Smooth muscle cell (in vitro differentiated cells): ENCODE measurements around the gene ICAM2. TPM values are rescaled to one million over a fixed set of nuclear protein-coding genes. Genes with fewer than 3 reads are reported as not detected.

Experiments used
- DNase-seq: peaks from one replicate; lab custom pipeline; 2025; ENCODE audit not compliant: unreplicated experiment; lab: John Stamatoyannopoulos, UW
- H2AFZ ChIP-seq: fragments of 200-600 bp; sonication (generic); 2 replicates; pipeline ENCODE4 v1.6.0; 2016; ENCODE audit warnings: antibody characterized with exemption, low read depth, mild to moderate bottlenecking
- H3F3A ChIP-seq: fragments of 200-600 bp; sonication (generic); 2 replicates; pipeline ENCODE4 v1.6.0; 2017; ENCODE audit warnings: antibody characterized with exemption, low read depth
- H3K27ac ChIP-seq: fragments of 200-600 bp; sonication (generic); 2 replicates; pipeline ENCODE4 v1.5.1; 2016; ENCODE audit warnings: low read depth, mild to moderate bottlenecking
- H3K27me3 ChIP-seq: fragments of 200-600 bp; sonication (generic); 2 replicates; pipeline ENCODE4 v1.6.1; 2016; ENCODE audit warnings: low read depth, mild to moderate bottlenecking
- H3K36me3 ChIP-seq: fragments of 200-600 bp; sonication (generic); 2 replicates; pipeline ENCODE4 v1.5.1; 2016; ENCODE audit warnings: low read depth
- H3K4me1 ChIP-seq: fragments of 200-600 bp; sonication (generic); 2 replicates; pipeline ENCODE4 v1.5.1; 2016; ENCODE audit warnings: low read depth
- H3K4me2 ChIP-seq: fragments of 200-600 bp; sonication (generic); 2 replicates; pipeline ENCODE4 v1.6.0; 2016; ENCODE audit warnings: mild to moderate bottlenecking
- H3K4me3 ChIP-seq: fragments of 200-600 bp; sonication (generic); 2 replicates; pipeline ENCODE4 v1.5.1; 2016; ENCODE audit warnings: mild to moderate bottlenecking
- H3K79me2 ChIP-seq: fragments of 200-600 bp; sonication (generic); 2 replicates; pipeline ENCODE4 v1.6.0; 2016; ENCODE audit warnings: low read depth, mild to moderate bottlenecking
- H3K9ac ChIP-seq: fragments of 200-600 bp; sonication (generic); 2 replicates; pipeline ENCODE4 v1.6.0; 2016; ENCODE audit warnings: low read depth
- H3K9me3 ChIP-seq: fragments of 200-600 bp; sonication (generic); replicated peaks from 2 replicates; pipeline ENCODE4 v1.5.1; 2016; ENCODE audit warnings: low read depth
- H4K20me1 ChIP-seq: fragments of 200-600 bp; sonication (generic); 2 replicates; pipeline ENCODE4 v1.6.0; 2016; ENCODE audit warnings: low read depth
- WGBS: methylation state at CpG from one replicate; pipeline ENCODE4 v1.1.7; 2016; ENCODE audit warnings: low lambda C conversion rate; 5-methylcytosine and 5-hydroxymethylcytosine counted together
- polyA plus RNA-seq: library from polyadenylated mRNA; unstranded; fragments of >200 nt; fragmentation: Nextera tagmentation; extraction: Ambion mirVana; gene quantifications from 2 replicates; pipeline ENCODE4 v1.2.1, GENCODE V29; 2016
- total RNA-seq: library from RNA; depleted of rRNA; stranded (reverse); fragments of >200 nt; gene quantifications from 2 replicates; pipeline ENCODE4 v1.2.3, GENCODE V29; 2014
- TF ChIP-seq, protein P1 (sequence below): fragments of 200-600 bp; sonication (generic); IDR thresholded peaks from 2 replicates; pipeline ENCODE4 v1.5.1; 2017; ENCODE audit warnings: borderline replicate concordance, mild to moderate bottlenecking, antibody characterized with exemption; ENCODE audit not compliant: insufficient read depth, poor library complexity, severe bottlenecking

Gene ICAM2
- total and polyA plus RNA-seq, 2 experiments from 2014 or later = 1.0 TPM; not detected in 1

DNA sequence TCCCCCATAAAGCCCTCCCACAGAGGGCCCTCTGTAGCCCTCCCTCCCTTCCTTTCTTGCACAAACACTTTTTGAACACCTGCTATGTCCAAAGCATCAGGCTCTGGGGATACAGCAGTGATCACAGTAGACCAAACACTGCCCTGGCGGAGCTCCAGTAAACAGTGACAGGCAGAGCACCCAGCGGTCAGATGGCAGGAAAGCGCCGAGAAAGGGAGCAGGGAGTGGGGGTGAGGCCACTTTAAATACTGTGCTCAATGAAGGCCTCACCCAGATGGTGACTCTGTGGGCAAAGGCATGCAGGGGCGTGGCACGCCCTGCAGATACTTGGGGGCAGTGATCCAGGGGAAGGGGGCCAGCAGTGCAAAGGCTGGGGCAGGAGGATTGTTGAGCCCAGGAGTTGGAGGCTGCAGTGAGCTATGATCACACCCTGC lies 14.7 kb downstream of the ICAM2 start:
- no peaks in the 10 kb centered on the region for H3K9me3 ChIP-seq
- TF ChIP-seq, protein P1, sequence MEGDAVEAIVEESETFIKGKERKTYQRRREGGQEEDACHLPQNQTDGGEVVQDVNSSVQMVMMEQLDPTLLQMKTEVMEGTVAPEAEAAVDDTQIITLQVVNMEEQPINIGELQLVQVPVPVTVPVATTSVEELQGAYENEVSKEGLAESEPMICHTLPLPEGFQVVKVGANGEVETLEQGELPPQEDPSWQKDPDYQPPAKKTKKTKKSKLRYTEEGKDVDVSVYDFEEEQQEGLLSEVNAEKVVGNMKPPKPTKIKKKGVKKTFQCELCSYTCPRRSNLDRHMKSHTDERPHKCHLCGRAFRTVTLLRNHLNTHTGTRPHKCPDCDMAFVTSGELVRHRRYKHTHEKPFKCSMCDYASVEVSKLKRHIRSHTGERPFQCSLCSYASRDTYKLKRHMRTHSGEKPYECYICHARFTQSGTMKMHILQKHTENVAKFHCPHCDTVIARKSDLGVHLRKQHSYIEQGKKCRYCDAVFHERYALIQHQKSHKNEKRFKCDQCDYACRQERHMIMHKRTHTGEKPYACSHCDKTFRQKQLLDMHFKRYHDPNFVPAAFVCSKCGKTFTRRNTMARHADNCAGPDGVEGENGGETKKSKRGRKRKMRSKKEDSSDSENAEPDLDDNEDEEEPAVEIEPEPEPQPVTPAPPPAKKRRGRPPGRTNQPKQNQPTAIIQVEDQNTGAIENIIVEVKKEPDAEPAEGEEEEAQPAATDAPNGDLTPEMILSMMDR = no peak
- no peaks in the 10 kb centered on the region for H3K36me3 ChIP-seq
- H4K20me1 ChIP-seq = no peaks in the 10 kb centered on the region
- no peaks in the 10 kb centered on the region for H3F3A ChIP-seq
- DNase-seq = no peak
- no peak overlapping the region for H3K4me3 ChIP-seq
- no peak overlapping the region for H2AFZ ChIP-seq
- no peaks in the 10 kb centered on the region for H3K27me3 ChIP-seq
- H3K4me1 ChIP-seq = peaks cover 8% of the 10 kb centered on the region
- no peak overlapping the region for H3K27ac ChIP-seq
- H3K79me2 ChIP-seq = no peaks in the 10 kb centered on the region
- 73% methylated on average over 6 of the region's 6 CpGs for WGBS
- no peak overlapping the region for H3K9ac ChIP-seq
- H3K4me2 ChIP-seq = no peak overlapping the region

DNA sequence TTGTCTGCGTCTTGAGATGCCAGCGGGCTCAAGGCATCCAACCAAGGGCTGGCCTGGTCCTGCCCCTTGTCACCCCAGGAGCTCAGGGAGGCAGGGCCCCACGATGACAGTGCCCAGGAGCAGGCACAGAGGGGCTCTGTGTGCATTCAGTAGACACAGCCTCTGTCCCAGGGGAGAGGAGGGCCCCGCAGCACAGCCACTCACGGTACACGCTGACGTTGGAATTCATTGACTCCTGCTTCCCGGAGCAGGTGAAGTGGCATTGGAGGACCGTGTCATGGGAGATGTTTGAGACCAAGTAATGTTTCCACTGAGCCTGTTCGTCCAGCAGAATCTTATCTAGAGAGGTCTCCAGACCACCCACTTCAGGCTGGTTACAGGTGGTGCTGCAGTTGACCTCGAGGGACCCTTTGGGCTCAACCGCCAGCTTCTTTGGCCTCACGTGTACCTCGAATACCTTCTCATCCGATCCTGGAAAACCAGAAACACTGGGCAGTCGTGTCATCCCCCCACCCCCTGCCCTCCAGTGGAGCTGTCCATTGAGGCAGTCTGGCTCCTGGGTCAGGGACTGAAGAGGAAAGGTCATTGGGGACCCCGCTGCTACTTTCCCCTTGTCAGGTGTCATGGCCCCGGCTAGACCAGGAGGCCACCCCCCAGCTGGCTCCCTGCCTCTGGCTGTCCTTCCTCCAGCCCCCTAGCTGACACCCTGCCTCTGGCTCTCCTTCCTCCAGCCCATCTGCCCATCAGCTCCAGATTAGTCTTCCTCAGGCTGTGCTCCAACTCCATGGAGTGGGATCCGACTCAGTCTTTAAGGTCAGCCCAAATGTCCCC lies 15.3 kb downstream of the ICAM2 start:
- H3K4me2 ChIP-seq = no peak overlapping the region
- H2AFZ ChIP-seq = no peak overlapping the region
- WGBS = 88% methylated on average over 19 of the region's 19 CpGs
- H3K27me3 ChIP-seq = no peaks in the 10 kb centered on the region
- no peaks in the 10 kb centered on the region for H3K36me3 ChIP-seq
- no peaks in the 10 kb centered on the region for H4K20me1 ChIP-seq
- H3K9me3 ChIP-seq = no peaks in the 10 kb centered on the region
- no peaks in the 10 kb centered on the region for H3F3A ChIP-seq
- no peaks in the 10 kb centered on the region for H3K79me2 ChIP-seq
- DNase-seq = no peak
- H3K9ac ChIP-seq = no peak overlapping the region
- H3K4me3 ChIP-seq = no peak overlapping the region
- TF ChIP-seq, protein P1 = no peak
- no peak overlapping the region for H3K27ac ChIP-seq
- H3K4me1 ChIP-seq = peaks cover 4% of the 10 kb centered on the region

DNA sequence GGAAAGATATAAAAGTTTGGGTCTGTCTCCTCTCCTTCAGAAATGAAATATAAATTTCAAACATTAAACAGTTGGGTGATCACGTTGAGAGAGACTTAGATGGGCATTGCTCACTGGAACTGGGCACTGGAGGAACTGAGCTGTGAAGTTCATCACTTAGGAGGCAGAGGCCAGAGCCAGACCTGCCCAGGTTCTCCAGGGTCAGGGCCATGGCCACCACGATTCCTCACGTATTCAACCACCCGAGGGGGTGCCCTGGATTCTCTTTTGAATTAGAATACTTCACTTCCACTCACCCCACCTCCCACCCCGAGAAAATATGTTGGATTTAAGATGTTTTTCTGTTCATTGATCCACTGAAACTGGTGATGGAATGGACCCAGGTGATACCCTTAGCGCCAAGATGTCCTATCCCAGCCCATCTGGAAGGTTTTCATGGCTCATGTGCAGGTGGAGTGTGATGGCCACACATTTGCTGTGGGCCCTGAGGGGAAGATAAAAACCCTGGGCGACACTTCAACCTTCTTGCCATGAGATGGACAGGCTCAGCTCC lies 16.1 kb downstream of the ICAM2 start:
- Histone ChIP-seq H3K9me3 (no peaks in the 10 kb centered on the region), H3K4me3 (no peak overlapping the region), H4K20me1 (no peaks in the 10 kb centered on the region), H3K36me3 (no peaks in the 10 kb centered on the region), H3K9ac (no peak overlapping the region), H2AFZ (no peak overlapping the region), H3F3A (no peaks in the 10 kb centered on the region), H3K79me2 (no peaks in the 10 kb centered on the region), H3K4me1 (peaks cover 4% of the 10 kb centered on the region), H3K27me3 (no peaks in the 10 kb centered on the region), H3K27ac (no peak overlapping the region), H3K4me2 (no peak overlapping the region)
- TF ChIP-seq, protein P1 = no peak
- DNase-seq = no peak
- 94% methylated on average over 7 of the region's 7 CpGs for WGBS
